ENCODE measurements around the gene NEK10.

NEK10 gene

DNA sequence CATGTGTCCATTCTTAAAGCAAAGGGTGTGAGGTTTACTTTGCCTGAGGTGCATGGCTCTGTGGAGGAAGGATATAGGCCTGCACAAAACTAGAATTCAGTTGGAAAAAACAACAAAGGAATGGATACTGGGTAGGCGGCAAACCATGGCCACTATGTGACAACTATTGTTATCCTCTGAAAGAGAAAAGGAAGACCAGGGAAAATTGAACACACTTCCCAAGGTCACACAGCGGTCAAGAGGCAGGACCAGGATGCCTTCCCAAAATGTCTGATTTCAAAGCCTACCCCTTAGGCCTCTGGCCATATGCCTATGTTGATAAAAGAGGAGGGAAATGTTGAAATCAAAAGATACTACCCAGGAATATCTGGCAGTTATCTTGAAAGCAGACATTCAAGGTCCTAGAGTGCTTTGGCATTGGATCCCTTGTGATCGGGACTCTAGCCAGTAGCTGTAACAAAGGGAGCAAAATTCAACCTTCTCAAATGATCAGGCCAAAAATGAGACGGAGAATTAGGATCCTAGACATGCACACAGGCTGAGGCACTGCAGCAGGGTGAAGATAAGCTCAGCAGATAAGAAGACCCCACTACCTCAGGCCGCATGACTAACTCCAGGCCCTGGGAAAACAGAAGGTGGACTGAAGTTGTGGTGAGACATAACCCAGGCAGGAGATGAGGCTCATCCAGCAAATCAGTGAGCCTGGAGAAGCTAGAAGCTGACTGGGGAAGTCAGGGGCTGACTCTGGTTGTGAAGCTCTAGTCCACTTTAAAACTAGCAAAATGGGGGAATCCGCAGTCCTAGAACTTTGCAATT lies 292.2 kb downstream of the NEK10 start:
- H3K27ac ChIP-seq, result no peak overlapping the region
- TF ChIP-seq ZFX (IDR thresholded peaks at IDR 0.05), result no peak
- TF ChIP-seq CTCF (conservative IDR thresholded peaks at IDR 0.05), result no peak

DNA sequence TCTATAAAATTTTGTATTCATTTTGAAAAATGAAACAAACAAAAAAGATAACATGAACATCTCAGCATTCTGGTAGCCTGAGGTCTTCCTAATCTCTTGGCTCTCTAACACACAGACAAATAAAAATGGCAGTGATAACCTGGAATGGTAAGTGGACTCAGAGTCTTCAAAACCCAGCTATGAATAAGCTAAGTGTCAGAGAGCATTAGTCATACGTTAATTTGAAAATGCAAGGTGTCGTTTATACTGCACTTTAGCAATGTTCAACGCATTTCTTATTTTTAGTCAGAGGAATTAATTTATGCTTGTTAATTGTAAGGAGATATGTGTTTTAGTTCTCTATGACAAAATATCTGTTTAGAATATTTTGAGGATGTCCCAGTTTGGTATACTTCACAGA lies 294.3 kb downstream of the NEK10 start:
- H3K27ac ChIP-seq, result no peak overlapping the region
- TF ChIP-seq ZFX (IDR thresholded peaks at IDR 0.05), result no peak
- no peak for TF ChIP-seq CTCF (conservative IDR thresholded peaks at IDR 0.05)

GRCh38 chr3:27073912-27074311 lies 295.3 kb downstream of the NEK10 start:
- H3K27ac ChIP-seq, result no peak overlapping the region
- no peak for TF ChIP-seq CTCF (conservative IDR thresholded peaks at IDR 0.05)
- no peak for TF ChIP-seq ZFX (IDR thresholded peaks at IDR 0.05)

GRCh38 chr3:27072810-27073651 lies 296.2 kb downstream of the NEK10 start:
- no peak overlapping the region for H3K27ac ChIP-seq
- TF ChIP-seq CTCF (conservative IDR thresholded peaks at IDR 0.05), result no peak
- no peak for TF ChIP-seq ZFX (IDR thresholded peaks at IDR 0.05)

- TF ChIP-seq CTCF (conservative IDR thresholded peaks at IDR 0.05) (no peak), ZFX (IDR thresholded peaks at IDR 0.05) (no peak)
- H3K27ac ChIP-seq, result no peak overlapping the region
These were observed 308.8 kb downstream of the NEK10 start for GRCh38 chr3:27060336-27060735.

Measured in C4-2B (cell line).